GM19099 (cell line): Measurements from ENCODE around the gene C1orf35.

Experiments
- POLR2A ChIP-seq: IDR thresholded peaks from 3 replicates; pipeline ENCODE4 v1.6.1; 2011; ENCODE audit warnings: low read depth; ENCODE audit not compliant: insufficient read length; ENCODE audit errors: extremely low read depth

The C1orf35 gene

DNA sequence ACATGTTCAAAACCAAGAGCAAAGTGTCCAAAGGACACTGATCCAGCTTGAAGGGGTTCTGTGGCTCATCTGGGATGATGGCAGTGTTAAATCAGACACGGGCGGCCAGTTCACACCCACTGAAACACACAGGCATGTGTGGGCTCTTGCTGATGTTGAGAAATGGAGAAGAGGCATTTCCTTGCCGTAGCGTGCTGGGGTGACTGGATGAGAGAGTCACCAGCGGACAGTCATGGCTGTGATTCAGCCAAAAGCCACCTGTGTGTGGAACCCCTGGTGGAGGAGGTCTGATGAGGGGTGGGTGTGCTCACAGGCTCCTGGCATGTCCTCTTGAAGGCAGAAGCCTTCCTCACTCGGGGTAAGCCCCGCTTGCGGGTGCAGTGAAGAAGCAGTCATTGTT lies 7.2 kb downstream of the C1orf35 start:
- TF ChIP-seq POLR2A: no peak

DNA sequence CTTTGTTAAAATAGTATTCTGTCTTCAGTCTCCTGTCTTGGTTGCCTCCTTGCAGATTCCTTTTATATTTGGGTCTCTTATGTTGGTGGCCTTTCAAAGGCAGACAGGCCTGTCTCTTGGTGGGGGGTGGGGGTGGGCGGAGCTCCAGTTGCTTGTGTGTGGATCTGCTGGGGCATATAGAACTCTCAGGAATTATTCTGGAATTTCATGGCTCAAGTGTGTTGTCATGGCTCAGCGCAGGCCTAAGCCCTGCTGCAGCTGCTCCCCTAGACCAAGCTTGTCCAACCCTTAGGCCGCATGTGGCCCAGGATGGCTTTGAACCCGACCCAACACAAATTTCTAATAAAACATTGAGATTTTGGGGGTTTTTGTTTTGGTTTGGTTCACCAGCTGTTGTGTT lies 8.0 kb downstream of the C1orf35 start:
- no peak for TF ChIP-seq POLR2A

DNA sequence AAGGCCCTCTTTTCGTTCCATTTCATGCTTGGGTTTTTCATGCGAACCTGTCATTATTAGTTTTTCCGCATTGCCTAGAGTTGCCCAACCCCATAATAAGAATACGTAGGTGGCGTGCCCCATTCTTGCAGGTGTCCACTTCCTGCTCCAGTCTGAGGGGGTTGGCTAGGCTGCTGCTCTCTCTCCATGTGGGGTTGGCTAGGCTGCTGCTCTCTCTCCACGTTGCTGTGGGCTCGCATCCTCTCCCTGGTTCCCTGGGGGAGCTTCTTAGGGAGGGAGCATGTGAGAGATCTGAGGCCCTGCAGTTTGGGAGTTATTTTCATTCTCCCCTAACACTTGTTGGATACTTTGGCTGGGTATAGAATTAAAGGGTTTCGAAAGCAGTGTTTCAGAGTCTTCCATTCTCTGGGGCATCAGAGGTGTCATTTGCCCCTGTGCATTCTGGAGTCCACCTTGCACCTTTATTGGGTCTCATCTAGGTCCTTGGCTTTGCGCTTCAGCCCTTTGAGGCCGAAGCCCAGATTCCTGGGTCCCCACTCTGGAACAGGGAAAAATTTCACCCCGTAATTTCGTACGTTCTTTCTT lies 8.6 kb downstream of the C1orf35 start:
- no peak for TF ChIP-seq POLR2A

DNA sequence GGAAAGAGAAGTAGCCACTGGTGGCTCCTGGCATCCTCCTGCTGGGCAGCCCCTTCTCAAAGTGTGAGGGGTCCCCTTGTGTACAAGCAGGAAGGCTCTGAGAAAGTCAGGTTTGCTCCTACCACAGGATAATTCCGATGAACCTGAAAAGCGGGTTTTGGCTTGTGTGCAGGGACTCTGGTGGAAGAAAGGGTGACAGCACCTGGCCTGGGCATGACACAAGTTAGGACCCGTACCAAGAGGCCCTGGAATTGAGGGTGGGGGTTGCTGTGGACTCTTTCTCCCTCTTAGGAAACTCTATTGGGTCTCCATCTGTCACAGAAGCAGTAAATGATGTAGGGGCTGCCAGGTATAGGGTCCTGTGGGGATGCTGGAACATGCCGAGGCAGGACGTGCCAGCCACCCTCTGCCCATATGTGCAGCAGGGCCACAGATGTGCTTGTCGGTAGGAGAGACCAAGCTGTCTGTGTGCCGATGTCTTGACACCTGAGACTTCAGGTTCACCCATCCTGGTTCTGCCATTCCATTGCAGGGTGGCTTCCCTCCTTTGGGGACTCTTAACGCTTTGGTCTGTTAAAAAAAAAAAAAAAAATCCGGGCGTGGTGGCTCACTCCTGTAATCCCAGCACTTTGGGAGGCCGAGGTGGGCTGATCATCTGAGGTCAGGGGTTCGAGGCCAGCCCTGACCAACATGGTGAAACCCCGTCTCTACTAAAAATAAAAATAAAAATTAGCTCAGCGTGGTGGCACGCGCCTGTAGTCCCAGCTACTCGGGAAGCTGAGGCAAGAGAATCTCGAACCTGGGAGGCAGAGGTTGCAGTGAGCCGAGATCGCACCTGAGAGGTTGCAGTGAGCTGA lies 9.8 kb downstream of the C1orf35 start:
- no peak for TF ChIP-seq POLR2A

DNA sequence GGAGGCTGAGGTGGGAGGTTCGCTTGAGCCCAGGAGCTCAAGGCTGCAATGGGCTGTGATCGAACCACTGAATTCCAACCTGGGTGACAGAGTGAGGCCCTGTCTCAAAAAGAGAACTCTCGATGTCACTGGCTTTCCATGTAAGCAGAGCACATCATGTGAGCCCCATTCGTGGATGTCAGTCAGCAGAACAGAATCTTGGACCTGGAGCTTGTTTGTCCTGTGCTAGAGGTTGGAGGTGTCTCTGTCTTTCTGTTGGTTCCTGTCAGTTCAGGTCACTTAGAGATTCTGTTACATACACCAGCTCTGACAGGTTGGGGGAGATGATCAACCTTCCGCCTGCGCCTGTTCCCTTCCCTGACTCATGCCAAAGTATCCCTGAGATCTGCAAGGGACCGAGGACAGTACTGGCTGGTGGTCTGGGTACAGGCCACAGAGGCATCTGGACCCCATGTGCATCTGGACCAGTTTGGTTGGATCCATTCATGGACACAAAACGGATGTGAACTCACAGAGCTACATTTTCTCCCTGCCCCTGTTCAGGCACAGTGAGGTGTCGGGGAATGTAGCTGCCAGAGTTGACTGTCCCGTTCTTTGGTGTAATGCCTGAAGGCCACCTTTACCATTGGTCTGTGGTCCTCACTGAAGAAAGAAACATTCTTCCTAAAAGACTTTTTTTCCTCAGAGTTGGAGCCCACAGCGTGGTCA lies 10.6 kb downstream of the C1orf35 start:
- no peak for TF ChIP-seq POLR2A

DNA sequence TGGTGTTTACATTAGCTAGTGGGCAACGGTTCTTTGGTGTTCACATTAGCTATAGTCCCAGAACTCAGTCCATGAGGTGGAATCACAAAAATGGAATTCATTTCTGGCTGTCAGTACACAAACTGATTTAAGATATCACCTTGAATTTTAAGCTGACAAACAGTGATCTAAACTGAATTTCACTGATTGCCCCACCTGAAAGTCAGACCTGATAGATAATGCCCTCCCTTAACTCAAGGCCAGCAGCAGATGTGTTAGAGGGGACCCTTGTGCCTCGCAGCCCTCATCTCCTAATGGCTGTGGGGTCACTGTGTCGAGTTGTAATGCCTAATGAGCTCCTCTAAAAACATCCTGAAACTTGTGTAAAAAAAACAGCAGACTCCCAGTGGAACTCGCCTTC lies 12.0 kb downstream of the C1orf35 start:
- no peak for TF ChIP-seq POLR2A

DNA sequence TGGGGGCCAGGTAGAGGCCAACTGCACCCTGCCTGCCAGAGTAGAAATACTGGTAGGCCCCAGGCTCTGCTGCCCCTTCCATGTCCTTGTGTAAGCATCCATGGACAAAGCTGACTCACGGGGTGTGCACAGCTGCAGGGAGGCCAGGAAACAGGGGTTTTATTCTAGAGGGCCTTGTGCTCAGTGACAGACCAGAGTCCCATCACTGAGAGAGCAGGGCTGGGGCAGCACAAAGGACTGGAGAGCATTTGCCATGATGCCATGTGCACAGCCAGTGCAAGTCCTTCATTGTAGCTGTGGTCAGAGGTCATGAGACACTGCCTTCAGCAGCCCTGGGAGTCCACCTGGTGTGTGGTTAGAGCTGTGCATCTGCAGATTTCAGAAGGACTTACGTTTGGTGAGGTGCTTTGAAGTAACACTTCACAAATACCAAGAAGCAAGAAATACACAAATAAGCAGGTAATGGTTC lies 12.5 kb downstream of the C1orf35 start:
- no peak for TF ChIP-seq POLR2A

DNA sequence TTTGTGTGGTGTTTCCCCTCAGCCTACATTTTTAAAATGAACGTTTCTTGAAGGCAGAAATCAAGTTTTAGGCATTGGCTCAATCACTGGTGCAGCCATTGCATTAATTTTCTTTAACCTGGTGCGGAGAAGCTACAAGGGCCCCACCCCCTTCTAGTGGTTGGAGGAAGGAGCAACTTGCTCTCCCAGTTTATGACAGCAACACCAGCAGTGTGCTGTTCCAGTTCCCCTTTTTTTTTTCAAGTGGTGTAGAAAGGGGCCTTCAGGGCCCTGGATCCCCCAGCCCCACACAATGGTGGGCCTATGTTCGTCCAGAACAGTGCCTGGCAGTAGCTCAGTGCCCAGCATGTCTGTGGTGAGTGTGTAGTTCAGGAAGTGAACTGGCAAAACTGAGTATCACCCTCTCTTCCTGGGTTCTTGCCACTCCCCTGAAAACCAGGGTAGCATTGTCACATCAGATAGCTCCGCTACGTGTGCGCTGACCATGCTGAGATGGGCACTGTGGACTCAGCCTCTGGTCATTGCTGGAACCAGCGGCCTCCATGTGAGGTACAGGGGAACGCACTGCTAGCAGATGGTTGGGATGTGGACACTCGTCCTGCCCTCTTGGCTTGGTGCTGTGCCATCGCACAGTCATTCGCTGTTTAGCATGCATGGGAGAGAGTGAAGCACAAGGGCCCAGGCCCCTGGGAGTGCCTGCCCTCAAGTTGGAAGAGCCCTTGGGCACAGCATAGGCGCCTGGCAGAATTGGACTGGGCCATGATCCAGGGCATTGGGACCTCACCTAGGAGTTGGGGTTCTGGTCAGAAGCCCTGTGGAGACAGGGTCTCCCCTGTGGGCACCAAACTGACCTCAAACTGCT lies 13.4 kb downstream of the C1orf35 start:
- no peak for TF ChIP-seq POLR2A

DNA sequence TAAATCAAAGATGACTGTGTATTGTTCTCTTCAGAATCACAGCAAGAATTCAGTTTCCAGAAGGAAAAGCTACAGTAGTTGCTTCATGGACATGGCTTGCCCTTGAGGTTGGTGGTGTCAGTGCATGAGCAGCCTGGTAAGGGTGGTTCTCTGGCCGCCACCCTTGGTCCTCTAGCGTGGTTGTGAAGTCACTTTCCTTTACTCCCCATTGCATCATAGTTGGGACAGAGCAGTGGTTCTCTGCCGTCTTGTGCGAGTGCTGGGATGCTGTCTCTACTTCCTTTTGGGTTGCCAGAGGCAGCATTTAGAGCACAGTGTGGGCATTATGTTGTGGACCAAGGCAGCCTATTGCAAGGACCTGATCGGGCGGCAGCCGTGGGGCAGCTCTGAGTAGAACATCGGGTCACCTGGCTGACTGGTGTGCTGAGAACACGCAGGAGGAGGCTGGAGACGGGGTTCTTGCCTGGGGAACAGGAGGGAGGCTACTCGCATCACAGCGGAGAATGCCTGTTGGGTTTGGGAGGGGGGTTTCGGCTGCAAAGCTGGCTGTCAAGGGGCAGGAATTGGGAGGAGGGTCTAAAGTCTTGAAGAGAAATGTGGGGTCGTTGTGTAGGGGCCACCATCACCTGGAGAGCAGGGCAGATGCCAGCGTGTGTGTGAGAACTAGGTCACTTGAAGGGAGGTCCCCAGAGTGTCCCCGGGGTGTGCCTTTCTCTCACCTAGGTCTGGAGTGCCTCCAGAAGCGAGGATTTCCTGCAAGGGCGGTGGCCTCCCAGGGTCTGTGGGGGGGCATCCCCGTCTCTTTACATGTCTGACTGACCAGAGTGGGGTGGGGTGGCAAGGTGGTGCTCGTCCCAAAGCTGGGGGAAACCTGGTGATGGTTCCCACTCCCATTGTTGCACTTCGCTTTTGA lies 14.3 kb downstream of the C1orf35 start:
- no peak for TF ChIP-seq POLR2A

DNA sequence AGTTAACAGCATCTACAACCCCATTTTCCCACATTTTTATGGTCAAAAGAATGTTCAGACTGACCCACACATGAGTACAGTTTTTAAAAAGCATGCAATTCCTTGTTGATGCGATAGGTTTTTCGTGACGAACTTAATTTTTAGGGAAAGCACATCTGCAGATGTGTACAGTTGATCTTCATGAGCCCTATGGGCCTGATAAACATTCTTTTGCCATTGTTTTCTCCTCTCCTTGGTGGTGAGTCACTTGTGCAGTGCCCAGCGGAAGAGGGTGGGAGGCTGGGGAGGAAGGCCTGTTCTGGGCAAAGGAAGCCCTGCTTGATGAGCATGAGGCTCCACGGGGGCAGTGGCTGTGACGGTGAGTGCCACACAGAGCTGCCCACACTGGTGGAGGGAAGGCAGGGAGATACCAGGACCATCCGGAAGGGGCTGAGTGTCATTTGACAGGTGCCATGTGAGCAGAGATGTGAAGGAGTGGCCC lies 15.3 kb downstream of the C1orf35 start:
- no peak for TF ChIP-seq POLR2A

DNA sequence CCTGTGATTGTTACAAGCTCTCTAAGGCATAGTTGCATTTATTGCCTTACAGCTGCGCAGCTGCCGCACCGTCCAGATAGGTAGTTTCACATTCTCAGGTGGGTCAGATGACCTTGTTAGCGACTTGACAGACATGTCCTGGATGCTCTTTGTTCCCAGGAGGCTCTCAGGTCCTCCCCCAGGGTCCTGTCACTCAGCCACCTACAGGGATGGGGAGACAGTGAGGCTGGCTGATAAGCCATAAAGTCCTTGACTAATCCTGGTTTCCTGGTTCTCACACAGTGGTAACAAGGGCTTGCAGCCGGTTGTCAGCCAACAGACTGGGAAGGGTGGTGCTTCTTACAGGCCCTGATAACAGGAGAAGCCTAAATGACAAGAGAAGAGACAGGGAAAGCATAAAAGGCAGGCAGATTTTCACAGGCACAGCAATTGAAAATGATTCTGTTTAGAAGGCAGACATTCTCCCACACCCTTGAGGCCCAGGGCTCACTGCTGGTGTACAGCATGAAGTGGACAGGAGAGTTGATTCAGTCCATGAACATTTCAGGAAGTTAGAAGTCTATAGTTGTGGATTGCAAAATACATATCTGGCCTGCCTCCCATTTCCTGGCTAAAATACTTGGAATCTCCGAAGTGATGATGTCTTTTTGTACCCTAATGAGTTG lies 17.7 kb downstream of the C1orf35 start:
- no peak for TF ChIP-seq POLR2A

DNA sequence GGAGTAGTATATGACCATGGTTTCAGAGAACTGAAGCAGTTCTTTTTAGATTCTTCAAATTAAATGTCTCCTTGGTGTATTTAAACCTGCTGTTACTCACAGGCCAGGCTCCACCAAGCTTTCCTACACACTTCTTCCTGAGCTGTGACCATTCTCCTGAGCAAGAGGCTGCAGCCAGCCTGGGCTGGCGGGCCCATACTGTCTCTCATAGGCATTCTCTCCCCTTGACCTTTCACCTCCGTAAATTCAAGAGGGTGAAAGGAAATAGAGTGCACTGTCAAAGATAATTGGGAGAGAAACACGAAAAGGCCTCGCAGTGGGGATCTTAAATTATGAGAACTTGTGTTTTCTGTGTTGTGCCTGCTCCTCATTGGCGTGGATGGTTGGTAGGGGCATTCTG lies 18.3 kb downstream of the C1orf35 start:
- no peak for TF ChIP-seq POLR2A

DNA sequence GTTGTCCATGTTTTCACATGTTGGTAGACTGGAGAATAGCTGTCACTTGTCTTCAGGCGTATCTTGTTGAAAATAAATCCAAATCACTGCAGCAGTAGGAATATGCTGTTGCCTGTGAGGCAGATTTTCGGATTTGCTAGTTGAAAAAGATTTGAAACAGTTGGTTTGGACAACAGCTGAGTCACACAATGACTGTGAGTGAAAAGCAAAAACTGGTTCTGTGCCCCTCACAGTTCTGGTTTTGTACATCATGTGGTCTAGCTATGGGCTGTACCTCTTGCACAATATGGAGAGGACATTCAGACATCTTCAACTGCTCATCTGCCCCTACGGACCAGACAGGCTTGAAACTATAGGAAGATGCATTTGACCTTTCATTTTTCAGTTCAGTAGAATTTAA lies 18.8 kb downstream of the C1orf35 start:
- TF ChIP-seq POLR2A: no peak

DNA sequence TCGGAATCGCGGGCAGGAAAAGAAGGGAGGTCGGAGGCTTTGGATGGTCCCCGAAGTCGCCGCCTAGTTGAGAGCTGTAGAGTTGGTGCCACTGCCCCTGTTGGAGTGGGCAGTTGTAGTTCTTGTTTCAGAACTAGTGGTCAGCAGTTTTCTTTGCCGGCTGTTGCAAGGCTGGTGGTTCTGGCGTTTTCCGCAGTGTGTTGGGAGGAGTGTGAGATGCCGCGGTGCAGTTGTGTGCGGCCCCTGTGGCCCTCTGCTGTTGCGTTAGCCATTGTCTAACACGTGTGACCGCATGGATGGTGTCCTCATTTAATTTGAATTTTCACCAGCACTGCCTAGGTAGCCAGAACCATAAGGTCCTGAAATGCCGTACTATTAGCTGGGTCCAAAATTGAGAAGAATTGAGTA lies 19.2 kb downstream of the C1orf35 start:
- TF ChIP-seq POLR2A: no peak
